GM12878 (cell line): ENCODE measurements around the gene NOB1. TPM values are rescaled to one million over a fixed set of nuclear protein-coding genes. Genes with fewer than 3 reads are reported as not detected.
A peak's percentile ranks its signal among the peaks of the same experiment; 100 is the strongest.

Experiments used
- BRCA1 ChIP-seq: IDR thresholded peaks from 2 replicates; pipeline ENCODE4 v1.6.1; 2011; ENCODE audit warnings: low read depth, low read length, improper control_type of control experiment
- CBFB ChIP-seq: IDR thresholded peaks from 2 replicates; pipeline ENCODE4 v1.6.1; 2016; ENCODE audit warnings: antibody characterized with exemption, low read depth
- CHD2 ChIP-seq: IDR thresholded peaks from 2 replicates; pipeline ENCODE4 v1.6.1; 2011; ENCODE audit warnings: low read depth, low read length, improper control_type of control experiment, borderline replicate concordance
- DPF2 ChIP-seq: fragments of 450-650 bp; IDR thresholded peaks from 2 replicates; pipeline ENCODE4 v1.6.1; 2017; ENCODE audit warnings: mild to moderate bottlenecking
- ESRRA ChIP-seq: IDR thresholded peaks from 2 replicates; pipeline ENCODE4 v1.6.1; 2012; ENCODE audit warnings: mild to moderate bottlenecking, low read length, improper control_type of control experiment
- FOXM1 ChIP-seq: IDR thresholded peaks from 2 replicates; pipeline ENCODE4 v1.6.1; 2012; ENCODE audit warnings: low read depth, mild to moderate bottlenecking, inconsistent platforms, low read length, moderate library complexity
- JUND ChIP-seq: IDR thresholded peaks from 2 replicates; pipeline ENCODE4 v1.6.1; 2012; ENCODE audit warnings: low read depth, mild to moderate bottlenecking, low read length, improper control_type of control experiment, moderate library complexity
- KDM1A ChIP-seq: fragments of 200-600 bp; sonication (generic); IDR thresholded peaks from 2 replicates; pipeline ENCODE4 v1.6.1; 2016; ENCODE audit warnings: borderline replicate concordance
- KLF5 ChIP-seq: fragments of 450-650 bp; IDR thresholded peaks from 2 replicates; pipeline ENCODE4 v1.6.1; 2014; ENCODE audit warnings: mild to moderate bottlenecking; ENCODE audit not compliant: partially characterized antibody
- LARP7 ChIP-seq: fragments of 450-650 bp; IDR thresholded peaks from 2 replicates; pipeline ENCODE4 v1.6.1; 2017; ENCODE audit warnings: mild to moderate bottlenecking
- MYB ChIP-seq: fragments of 150-350 bp; IDR thresholded peaks from 2 replicates; pipeline ENCODE4 v1.6.1; 2014; ENCODE audit warnings: mild to moderate bottlenecking, low read depth, low read length, borderline replicate concordance
- MYC ChIP-seq: IDR thresholded peaks from 2 replicates; pipeline ENCODE4 v1.6.1; 2011; ENCODE audit warnings: mild to moderate bottlenecking, low read length, moderate library complexity, inconsistent platforms; ENCODE audit not compliant: insufficient read depth, insufficient replicate concordance, insufficient read length, severe bottlenecking
- NR2F1 ChIP-seq: fragments of 450-650 bp; conservative IDR thresholded peaks from 2 replicates; pipeline ENCODE4 v1.6.1; 2017; ENCODE audit warnings: mild to moderate bottlenecking
- NRF1 ChIP-seq: conservative IDR thresholded peaks from 2 replicates; pipeline ENCODE4 v1.6.1; 2011; ENCODE audit warnings: mild to moderate bottlenecking, low read depth, low read length, improper control_type of control experiment
- PAX8 ChIP-seq: fragments of 450-650 bp; IDR thresholded peaks from 2 replicates; pipeline ENCODE4 v1.6.1; 2017; ENCODE audit warnings: mild to moderate bottlenecking, moderate library complexity
- RB1 ChIP-seq: fragments of 450-650 bp; formaldehyde crosslinking; IDR thresholded peaks from 2 replicates; pipeline ENCODE4 v1.6.1; 2017; ENCODE audit warnings: mild to moderate bottlenecking, borderline replicate concordance
- RCOR1 ChIP-seq: conservative IDR thresholded peaks from 2 replicates; pipeline ENCODE4 v1.6.1; 2012; ENCODE audit warnings: low read depth, low read length, improper control_type of control experiment
- SMAD1 ChIP-seq: fragments of 450-650 bp; IDR thresholded peaks from 2 replicates; pipeline ENCODE4 v1.6.1; 2018; ENCODE audit warnings: mild to moderate bottlenecking, low read depth; ENCODE audit not compliant: partially characterized antibody
- SP1 ChIP-seq: IDR thresholded peaks from one replicate; pipeline ENCODE4 v1.6.1; 2011; ENCODE audit warnings: low read depth, low read length
- SPI1 ChIP-seq: IDR thresholded peaks from 2 replicates; pipeline ENCODE4 v1.6.1; 2011; ENCODE audit warnings: low read depth, mild to moderate bottlenecking, low read length, moderate library complexity, borderline replicate concordance; ENCODE audit not compliant: insufficient read depth
- STAT3 ChIP-seq: IDR thresholded peaks from 2 replicates; pipeline ENCODE4 v1.6.1; 2011; ENCODE audit warnings: low read depth, low read length, improper control_type of control experiment
- ZNF207 ChIP-seq: fragments of 450-650 bp; IDR thresholded peaks from 2 replicates; pipeline ENCODE4 v1.6.1; 2014; ENCODE audit warnings: antibody characterized with exemption, mild to moderate bottlenecking, borderline replicate concordance
- ZSCAN29 ChIP-seq: fragments of 450-650 bp; IDR thresholded peaks from 2 replicates; pipeline ENCODE4 v1.6.1; 2017; ENCODE audit warnings: mild to moderate bottlenecking, moderate library complexity
- polyA plus RNA-seq, 11 experiments: library from polyadenylated mRNA; depleted of rRNA in 4 of 11; unstranded in 6 of 11; stranded (reverse) in 5 of 11; fragments of >200 nt; fragmentation: Nextera tagmentation in 4 of 11; fragmentation: Illumina TruSeq in 1 of 11; extraction: Ambion mirVana in 4 of 11; extraction: Trizol in 1 of 11; gene quantifications; 1 replicate in 1 of 11; 2 replicates in 10 of 11; pipeline versions ENCODE4 v1.2.1 to v1.2.3, GENCODE V29; 2011 to 2016; ENCODE audit warnings: inconsistent platforms in 2 of 11, missing spikeins in 2 of 11, low read depth in 1 of 11
- total RNA-seq, 4 experiments: library from RNA; depleted of rRNA in 3 of 4; stranded (reverse); fragments of >200 nt in 3 of 4; fragmentation: Illumina TruSeq in 1 of 4; extraction: Trizol in 1 of 4; gene quantifications; 2 replicates each; pipeline versions ENCODE4 v1.2.1 to v1.2.3, GENCODE V29; 2013 to 2021
- TF ChIP-seq, protein P1 (sequence below): fragments of 450-650 bp; IDR thresholded peaks from 2 replicates; pipeline ENCODE4 v1.6.1; 2017; ENCODE audit warnings: low read depth, mild to moderate bottlenecking, moderate library complexity
- TF ChIP-seq, protein P2 (sequence below): fragments of 450-650 bp; IDR thresholded peaks from 2 replicates; pipeline ENCODE4 v1.6.1; 2014; ENCODE audit warnings: mild to moderate bottlenecking
- TF ChIP-seq, protein P3 (sequence below): IDR thresholded peaks from 2 replicates; pipeline ENCODE4 v1.6.1; 2012; ENCODE audit warnings: low read length, inconsistent platforms
- TF ChIP-seq, protein P4 (sequence below): IDR thresholded peaks from 2 replicates; pipeline ENCODE4 v1.6.1; 2011; ENCODE audit warnings: low read depth, mild to moderate bottlenecking, low read length, moderate library complexity, borderline replicate concordance; ENCODE audit errors: extremely low read depth

The NOB1 gene
- total and polyA plus RNA-seq, 10 of the 15 experiments (the other 5 are each of a cell fraction or from before 2014, with no cell fraction given) = 31.1 to 117 (median 78.0) TPM

DNA sequence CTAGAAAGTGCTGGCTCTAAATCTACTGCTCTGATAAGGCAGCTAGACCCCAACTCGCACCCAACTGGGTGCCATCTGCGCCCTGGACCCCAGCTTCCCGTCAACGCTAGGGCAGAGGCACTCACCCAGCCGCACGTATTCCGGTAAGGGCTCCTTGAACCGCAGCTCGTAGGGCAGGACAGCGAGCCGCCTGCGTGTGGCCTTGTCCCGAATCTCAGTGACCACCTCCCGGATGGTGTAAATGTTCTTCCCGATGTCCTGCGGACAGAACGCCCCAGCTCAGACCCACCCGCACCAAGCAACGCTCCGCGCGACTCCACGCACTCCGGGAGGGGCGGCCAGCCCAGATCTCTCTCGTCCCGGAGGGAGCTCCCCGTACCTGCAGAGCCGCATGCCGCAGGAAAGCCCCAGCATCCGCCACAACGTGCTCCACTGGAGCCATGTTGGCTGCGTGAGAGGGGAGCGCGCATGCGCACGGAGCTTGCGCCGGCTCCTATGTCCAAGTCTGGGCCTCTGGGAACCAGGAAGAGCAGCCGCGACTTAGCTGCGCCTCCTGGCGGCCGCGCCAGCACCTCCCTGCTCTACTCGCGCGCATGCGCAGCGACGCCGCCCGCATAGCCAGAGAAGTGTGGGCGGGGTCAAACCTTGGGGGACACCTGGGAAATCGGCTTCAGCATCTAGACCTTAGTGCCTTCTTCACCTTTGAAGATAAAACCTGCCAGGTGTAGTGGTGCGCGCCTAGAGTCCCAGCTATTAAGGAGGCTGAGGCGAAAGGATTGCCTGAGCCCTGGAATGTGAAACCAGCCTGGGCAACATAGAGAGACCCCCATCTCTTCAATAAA is at the start of gene NOB1 (continued):
- TF ChIP-seq CHD2 (peak; percentile 65; the same call in 1 of the 2 replicates), FOXM1 (no peak), DPF2 (peak; percentile 78), BRCA1 (no peak), KDM1A (no peak), KLF5 (peak; percentile 68), RB1 (no peak; the same call in 1 of the 2 replicates), SP1 (peak; percentile 45), LARP7 (peak; percentile 75), ZNF207 (0 out of 2 replicates have a peak, but pooled peaks have one; percentile 85), NRF1 (peak; percentile 95), RCOR1 (no peak), JUND (no peak), MYB (no peak), ESRRA (peak; percentile 83; the same call in 1 of the 2 replicates), PAX8 (no peak), NR2F1 (0 out of 2 replicates have a peak, but pooled peaks have one; percentile 11), STAT3 (no peak), MYC (peak; percentile 95), CBFB (peak; percentile 90), ZSCAN29 (0 out of 2 replicates have a peak, but pooled peaks have one; percentile 44), SMAD1 (no peak), SPI1 (no peak)
- TF ChIP-seq, protein P1, sequence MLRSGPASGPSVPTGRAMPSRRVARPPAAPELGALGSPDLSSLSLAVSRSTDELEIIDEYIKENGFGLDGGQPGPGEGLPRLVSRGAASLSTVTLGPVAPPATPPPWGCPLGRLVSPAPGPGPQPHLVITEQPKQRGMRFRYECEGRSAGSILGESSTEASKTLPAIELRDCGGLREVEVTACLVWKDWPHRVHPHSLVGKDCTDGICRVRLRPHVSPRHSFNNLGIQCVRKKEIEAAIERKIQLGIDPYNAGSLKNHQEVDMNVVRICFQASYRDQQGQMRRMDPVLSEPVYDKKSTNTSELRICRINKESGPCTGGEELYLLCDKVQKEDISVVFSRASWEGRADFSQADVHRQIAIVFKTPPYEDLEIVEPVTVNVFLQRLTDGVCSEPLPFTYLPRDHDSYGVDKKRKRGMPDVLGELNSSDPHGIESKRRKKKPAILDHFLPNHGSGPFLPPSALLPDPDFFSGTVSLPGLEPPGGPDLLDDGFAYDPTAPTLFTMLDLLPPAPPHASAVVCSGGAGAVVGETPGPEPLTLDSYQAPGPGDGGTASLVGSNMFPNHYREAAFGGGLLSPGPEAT = peak; percentile 97
- TF ChIP-seq, protein P2, sequence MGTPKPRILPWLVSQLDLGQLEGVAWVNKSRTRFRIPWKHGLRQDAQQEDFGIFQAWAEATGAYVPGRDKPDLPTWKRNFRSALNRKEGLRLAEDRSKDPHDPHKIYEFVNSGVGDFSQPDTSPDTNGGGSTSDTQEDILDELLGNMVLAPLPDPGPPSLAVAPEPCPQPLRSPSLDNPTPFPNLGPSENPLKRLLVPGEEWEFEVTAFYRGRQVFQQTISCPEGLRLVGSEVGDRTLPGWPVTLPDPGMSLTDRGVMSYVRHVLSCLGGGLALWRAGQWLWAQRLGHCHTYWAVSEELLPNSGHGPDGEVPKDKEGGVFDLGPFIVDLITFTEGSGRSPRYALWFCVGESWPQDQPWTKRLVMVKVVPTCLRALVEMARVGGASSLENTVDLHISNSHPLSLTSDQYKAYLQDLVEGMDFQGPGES = peak; percentile 50; the same call in 1 of the 2 replicates
- TF ChIP-seq, protein P3, sequence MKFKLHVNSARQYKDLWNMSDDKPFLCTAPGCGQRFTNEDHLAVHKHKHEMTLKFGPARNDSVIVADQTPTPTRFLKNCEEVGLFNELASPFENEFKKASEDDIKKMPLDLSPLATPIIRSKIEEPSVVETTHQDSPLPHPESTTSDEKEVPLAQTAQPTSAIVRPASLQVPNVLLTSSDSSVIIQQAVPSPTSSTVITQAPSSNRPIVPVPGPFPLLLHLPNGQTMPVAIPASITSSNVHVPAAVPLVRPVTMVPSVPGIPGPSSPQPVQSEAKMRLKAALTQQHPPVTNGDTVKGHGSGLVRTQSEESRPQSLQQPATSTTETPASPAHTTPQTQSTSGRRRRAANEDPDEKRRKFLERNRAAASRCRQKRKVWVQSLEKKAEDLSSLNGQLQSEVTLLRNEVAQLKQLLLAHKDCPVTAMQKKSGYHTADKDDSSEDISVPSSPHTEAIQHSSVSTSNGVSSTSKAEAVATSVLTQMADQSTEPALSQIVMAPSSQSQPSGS = no peak
- TF ChIP-seq, protein P4, sequence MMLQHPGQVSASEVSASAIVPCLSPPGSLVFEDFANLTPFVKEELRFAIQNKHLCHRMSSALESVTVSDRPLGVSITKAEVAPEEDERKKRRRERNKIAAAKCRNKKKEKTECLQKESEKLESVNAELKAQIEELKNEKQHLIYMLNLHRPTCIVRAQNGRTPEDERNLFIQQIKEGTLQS = no peak
